Keratinocyte (primary cell): Measurements from ENCODE around the gene CD3G.

Experiments
- EZH2 ChIP-seq: IDR thresholded peaks from one replicate; pipeline ENCODE4 v1.6.1; 2012; ENCODE audit warnings: inconsistent platforms, mild to moderate bottlenecking, low read length, moderate library complexity
- TF ChIP-seq, protein P1 (sequence below), 3 experiments: IDR thresholded peaks in 1 of 3; conservative IDR thresholded peaks in 1 of 3; optimal IDR thresholded peaks in 1 of 3; 2 replicates in 2 of 3; 3 replicates in 1 of 3; pipeline versions ENCODE3 to v1.5.1; 2011; ENCODE audit warnings: low read length in 3 of 3, mild to moderate bottlenecking in 3 of 3, moderate library complexity in 2 of 3, control low read depth in 1 of 3, inconsistent platforms in 1 of 3; ENCODE audit not compliant: insufficient read depth in 2 of 3; ENCODE audit errors: extremely low read depth in 1 of 3

DNA sequence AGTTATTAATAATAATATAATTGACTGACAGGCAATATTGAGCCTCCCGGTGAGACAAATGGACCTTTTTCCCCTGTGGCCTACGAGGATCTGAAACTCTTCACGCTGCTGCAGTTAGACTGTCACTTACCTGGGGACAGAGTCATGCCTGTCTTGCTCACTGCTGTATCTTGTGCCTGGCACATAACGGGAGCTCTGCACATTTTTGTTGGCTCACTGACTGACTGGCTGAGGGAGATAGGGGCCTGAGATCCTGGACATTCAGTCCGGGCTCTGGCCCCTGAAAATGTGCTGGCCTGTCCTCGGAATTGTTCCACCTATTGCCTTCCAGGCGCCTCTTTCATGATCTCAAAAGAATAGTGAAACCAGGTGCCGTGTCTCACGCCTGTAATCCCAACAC, 896 bp upstream of the CD3G start:
- TF ChIP-seq, protein P1, sequence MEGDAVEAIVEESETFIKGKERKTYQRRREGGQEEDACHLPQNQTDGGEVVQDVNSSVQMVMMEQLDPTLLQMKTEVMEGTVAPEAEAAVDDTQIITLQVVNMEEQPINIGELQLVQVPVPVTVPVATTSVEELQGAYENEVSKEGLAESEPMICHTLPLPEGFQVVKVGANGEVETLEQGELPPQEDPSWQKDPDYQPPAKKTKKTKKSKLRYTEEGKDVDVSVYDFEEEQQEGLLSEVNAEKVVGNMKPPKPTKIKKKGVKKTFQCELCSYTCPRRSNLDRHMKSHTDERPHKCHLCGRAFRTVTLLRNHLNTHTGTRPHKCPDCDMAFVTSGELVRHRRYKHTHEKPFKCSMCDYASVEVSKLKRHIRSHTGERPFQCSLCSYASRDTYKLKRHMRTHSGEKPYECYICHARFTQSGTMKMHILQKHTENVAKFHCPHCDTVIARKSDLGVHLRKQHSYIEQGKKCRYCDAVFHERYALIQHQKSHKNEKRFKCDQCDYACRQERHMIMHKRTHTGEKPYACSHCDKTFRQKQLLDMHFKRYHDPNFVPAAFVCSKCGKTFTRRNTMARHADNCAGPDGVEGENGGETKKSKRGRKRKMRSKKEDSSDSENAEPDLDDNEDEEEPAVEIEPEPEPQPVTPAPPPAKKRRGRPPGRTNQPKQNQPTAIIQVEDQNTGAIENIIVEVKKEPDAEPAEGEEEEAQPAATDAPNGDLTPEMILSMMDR (optimal IDR thresholded peaks at IDR 0.05 in 1 of 3, IDR thresholded peaks at IDR 0.05 in 1 of 3, conservative IDR thresholded peaks at IDR 0.05 in 1 of 3; ENCODE audit: extremely low read depth in 1 of 3, insufficient read depth in 2 of 3, low read length in 3 of 3), result no peak
- TF ChIP-seq EZH2, result no peak
